ENCODE results near the gene CD96.

The CD96 gene

GRCh38 chr3:111578867-111579266 is 36.9 kb downstream of the CD96 start:
- no peaks in the 10 kb centered on the region for H3K36me3 ChIP-seq (ENCODE audit: control insufficient read depth, insufficient read depth, low read length)
- H3K27me3 ChIP-seq (ENCODE audit: control insufficient read depth, insufficient read depth, low read length, poor library complexity, severe bottlenecking): no peaks in the 10 kb centered on the region
- no peak overlapping the region for H3K27ac ChIP-seq (ENCODE audit: insufficient read depth, low read depth, low read length, poor library complexity, severe bottlenecking)
- no peaks in the 10 kb centered on the region for H3K9me3 ChIP-seq (ENCODE audit: control insufficient read depth, low read length)
- WGBS, 2 experiments: 91 to 94% methylated on average over 4 of the region's 4 CpGs
- H3K4me3 ChIP-seq (ENCODE audit: insufficient read depth, low read depth, low read length): no peak overlapping the region
- H3K4me1 ChIP-seq (ENCODE audit: control insufficient read depth, insufficient read depth, low read length): no peaks in the 10 kb centered on the region

DNA sequence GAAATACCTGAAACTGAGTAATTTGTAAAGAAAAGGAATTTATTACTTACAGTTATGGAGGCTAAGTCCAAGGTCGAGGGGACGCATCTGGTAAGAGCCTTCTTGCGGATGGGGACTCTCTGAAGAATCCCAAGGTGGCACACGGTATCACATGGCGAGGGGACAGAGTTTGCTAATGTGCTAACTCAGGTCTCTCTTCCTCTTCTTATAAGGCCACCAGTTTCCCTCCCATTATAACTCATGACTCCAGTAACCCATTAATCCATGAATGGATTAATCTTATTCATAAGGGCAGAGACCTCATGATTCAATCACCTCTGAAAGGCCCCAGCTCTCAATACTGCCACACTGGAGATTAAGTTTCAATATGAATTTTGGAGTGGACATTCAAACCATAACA is 37.5 kb downstream of the CD96 start:
- Histone ChIP-seq H3K9me3 (ENCODE audit: control insufficient read depth, low read length) (no peaks in the 10 kb centered on the region), H3K27me3 (ENCODE audit: control insufficient read depth, insufficient read depth, low read length, poor library complexity, severe bottlenecking) (no peaks in the 10 kb centered on the region), H3K4me3 (ENCODE audit: insufficient read depth, low read depth, low read length) (no peak overlapping the region), H3K36me3 (ENCODE audit: control insufficient read depth, insufficient read depth, low read length) (no peaks in the 10 kb centered on the region), H3K27ac (ENCODE audit: insufficient read depth, low read depth, low read length, poor library complexity, severe bottlenecking) (no peak overlapping the region), H3K4me1 (ENCODE audit: control insufficient read depth, insufficient read depth, low read length) (no peaks in the 10 kb centered on the region)
- WGBS, 2 experiments: 94 to 98% methylated on average over 5 of the region's 5 CpGs

- WGBS, 2 experiments: 95 to 96% methylated on average over 2 of the region's 2 CpGs
Measured at GRCh38 chr3:111581403-111582119, 39.6 kb downstream of the CD96 start.

DNA sequence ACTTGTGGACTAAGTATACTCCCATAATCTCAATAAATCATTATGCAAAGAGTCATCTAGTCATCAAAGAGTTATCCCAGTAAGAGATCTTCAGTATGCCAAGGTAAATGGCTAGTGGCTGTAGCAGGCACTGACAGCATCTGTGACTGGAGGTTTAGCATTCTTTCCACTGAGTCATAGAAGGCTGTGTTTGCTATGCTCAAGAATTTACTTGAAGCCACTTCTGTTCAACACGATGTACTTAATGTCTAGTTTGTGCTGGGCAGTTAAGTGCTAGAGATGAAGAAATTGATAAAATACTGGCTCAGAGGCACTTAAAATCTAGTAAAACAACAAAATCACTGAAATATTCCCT is 40.1 kb downstream of the CD96 start:
- peaks cover 2% of the 10 kb centered on the region for H3K9me3 ChIP-seq (ENCODE audit: control insufficient read depth, low read length)
- WGBS, 2 experiments: 88 to 100% methylated on average over 1 of the region's 1 CpG
- H3K4me1 ChIP-seq (ENCODE audit: control insufficient read depth, insufficient read depth, low read length): no peaks in the 10 kb centered on the region
- no peaks in the 10 kb centered on the region for H3K36me3 ChIP-seq (ENCODE audit: control insufficient read depth, insufficient read depth, low read length)
- no peak overlapping the region for H3K27ac ChIP-seq (ENCODE audit: insufficient read depth, low read depth, low read length, poor library complexity, severe bottlenecking)
- no peaks in the 10 kb centered on the region for H3K27me3 ChIP-seq (ENCODE audit: control insufficient read depth, insufficient read depth, low read length, poor library complexity, severe bottlenecking)
- no peak overlapping the region for H3K4me3 ChIP-seq (ENCODE audit: insufficient read depth, low read depth, low read length)

More at GRCh38 chr3:111581403-111582119, 39.6 kb downstream of the CD96 start:
- H3K4me1 ChIP-seq (ENCODE audit: control insufficient read depth, insufficient read depth, low read length): no peaks in the 10 kb centered on the region
- H3K9me3 ChIP-seq (ENCODE audit: control insufficient read depth, low read length): peaks cover 2% of the 10 kb centered on the region
- H3K4me3 ChIP-seq (ENCODE audit: insufficient read depth, low read depth, low read length): no peak overlapping the region
- H3K36me3 ChIP-seq (ENCODE audit: control insufficient read depth, insufficient read depth, low read length): no peaks in the 10 kb centered on the region
- no peak overlapping the region for H3K27ac ChIP-seq (ENCODE audit: insufficient read depth, low read depth, low read length, poor library complexity, severe bottlenecking)
- no peaks in the 10 kb centered on the region for H3K27me3 ChIP-seq (ENCODE audit: control insufficient read depth, insufficient read depth, low read length, poor library complexity, severe bottlenecking)

- Histone ChIP-seq H3K9me3 (ENCODE audit: control insufficient read depth, low read length) (peaks cover 2% of the 10 kb centered on the region), H3K27me3 (ENCODE audit: control insufficient read depth, insufficient read depth, low read length, poor library complexity, severe bottlenecking) (no peaks in the 10 kb centered on the region), H3K4me3 (ENCODE audit: insufficient read depth, low read depth, low read length) (no peak overlapping the region), H3K4me1 (ENCODE audit: control insufficient read depth, insufficient read depth, low read length) (no peaks in the 10 kb centered on the region), H3K36me3 (ENCODE audit: control insufficient read depth, insufficient read depth, low read length) (no peaks in the 10 kb centered on the region), H3K27ac (ENCODE audit: insufficient read depth, low read depth, low read length, poor library complexity, severe bottlenecking) (no peak overlapping the region)
- 97 to 100% methylated on average over 1 of the region's 1 CpG for WGBS, 2 experiments
Measured at GRCh38 chr3:111584744-111585143, 42.7 kb downstream of the CD96 start.

GRCh38 chr3:111585217-111585616 is 43.2 kb downstream of the CD96 start:
- H3K27ac ChIP-seq (ENCODE audit: insufficient read depth, low read depth, low read length, poor library complexity, severe bottlenecking): no peak overlapping the region
- WGBS, 2 experiments: 100% methylated on average over 1 of the region's 1 CpG

DNA sequence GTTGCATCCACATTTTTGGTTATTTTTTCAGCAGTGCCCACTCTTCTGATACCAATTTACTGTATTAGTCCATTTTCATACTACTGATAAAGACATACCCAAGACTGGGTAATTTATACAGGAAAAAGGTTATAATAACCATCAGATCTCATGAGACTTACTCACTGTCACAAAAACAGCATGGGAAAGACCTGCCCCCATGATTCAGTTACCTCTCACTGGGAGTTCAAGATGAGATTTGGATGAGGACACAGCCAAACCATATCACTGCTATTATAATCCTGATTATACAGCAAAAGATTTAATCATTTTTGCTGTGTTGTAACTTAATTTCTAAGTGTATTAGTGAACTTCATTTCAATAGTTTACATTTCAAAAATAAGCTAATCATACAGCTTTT is 46.5 kb downstream of the CD96 start:
- Histone ChIP-seq H3K27me3 (ENCODE audit: control insufficient read depth, insufficient read depth, low read length, poor library complexity, severe bottlenecking) (no peaks in the 10 kb centered on the region), H3K27ac (ENCODE audit: insufficient read depth, low read depth, low read length, poor library complexity, severe bottlenecking) (no peak overlapping the region), H3K4me1 (ENCODE audit: control insufficient read depth, insufficient read depth, low read length) (no peaks in the 10 kb centered on the region), H3K4me3 (ENCODE audit: insufficient read depth, low read depth, low read length) (no peak overlapping the region), H3K36me3 (ENCODE audit: control insufficient read depth, insufficient read depth, low read length) (no peaks in the 10 kb centered on the region), H3K9me3 (ENCODE audit: control insufficient read depth, low read length) (peaks cover 2% of the 10 kb centered on the region)

More at GRCh38 chr3:111585217-111585616, 43.2 kb downstream of the CD96 start:
- peaks cover 2% of the 10 kb centered on the region for H3K9me3 ChIP-seq (ENCODE audit: control insufficient read depth, low read length)
- no peaks in the 10 kb centered on the region for H3K27me3 ChIP-seq (ENCODE audit: control insufficient read depth, insufficient read depth, low read length, poor library complexity, severe bottlenecking)
- H3K4me1 ChIP-seq (ENCODE audit: control insufficient read depth, insufficient read depth, low read length): no peaks in the 10 kb centered on the region
- H3K4me3 ChIP-seq (ENCODE audit: insufficient read depth, low read depth, low read length): no peak overlapping the region
- no peaks in the 10 kb centered on the region for H3K36me3 ChIP-seq (ENCODE audit: control insufficient read depth, insufficient read depth, low read length)

DNA sequence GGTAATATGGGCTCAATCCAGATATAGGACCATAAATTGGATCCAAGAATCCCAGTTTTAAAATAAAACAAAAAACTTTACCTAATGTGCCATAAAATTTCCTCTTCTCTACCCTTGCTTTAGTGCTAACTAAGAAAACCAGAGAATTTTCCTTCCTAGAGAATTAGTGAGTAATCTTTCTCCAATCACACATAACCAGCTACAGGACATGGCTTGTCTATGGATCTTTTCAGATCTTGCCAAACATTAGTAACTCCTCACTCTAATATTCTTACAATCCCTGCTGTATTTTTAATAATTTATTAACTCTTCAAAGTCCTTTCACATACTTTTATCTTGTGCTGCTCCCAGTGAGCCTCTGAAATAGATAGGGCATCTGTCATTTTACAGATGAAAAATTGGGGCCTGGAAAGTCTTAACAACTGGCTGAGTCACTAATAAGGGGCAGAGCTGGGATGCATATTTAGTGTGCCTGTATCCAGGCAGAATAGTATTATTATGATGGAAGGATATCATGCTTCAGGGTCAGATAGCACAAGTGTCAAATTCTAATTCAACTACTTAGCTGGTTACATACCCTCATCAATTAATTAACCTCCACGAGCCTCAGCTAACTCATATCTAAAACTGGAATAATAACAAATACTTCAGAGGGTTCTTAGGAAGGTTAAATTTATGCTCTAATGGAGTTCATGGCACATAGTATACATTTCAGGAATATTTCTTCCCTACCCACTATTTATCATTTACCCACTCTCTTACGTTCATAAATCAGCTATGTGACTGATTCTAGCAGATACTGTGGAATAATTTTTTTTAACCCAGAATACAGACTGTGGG is 47.5 kb downstream of the CD96 start:
- no peak overlapping the region for H3K27ac ChIP-seq (ENCODE audit: insufficient read depth, low read depth, low read length, poor library complexity, severe bottlenecking)
- no peaks in the 10 kb centered on the region for H3K36me3 ChIP-seq (ENCODE audit: control insufficient read depth, insufficient read depth, low read length)
- 83% methylated on average over 2 of the region's 2 CpGs; no CpG with 5 or more reads in 1 of the 2 experiments for WGBS, 2 experiments
- no peaks in the 10 kb centered on the region for H3K27me3 ChIP-seq (ENCODE audit: control insufficient read depth, insufficient read depth, low read length, poor library complexity, severe bottlenecking)
- H3K9me3 ChIP-seq (ENCODE audit: control insufficient read depth, low read length): peaks cover 2% of the 10 kb centered on the region
- no peaks in the 10 kb centered on the region for H3K4me1 ChIP-seq (ENCODE audit: control insufficient read depth, insufficient read depth, low read length)
- no peak overlapping the region for H3K4me3 ChIP-seq (ENCODE audit: insufficient read depth, low read depth, low read length)

GRCh38 chr3:111590143-111590491 is 48.1 kb downstream of the CD96 start:
- H3K4me1 ChIP-seq (ENCODE audit: control insufficient read depth, insufficient read depth, low read length): no peaks in the 10 kb centered on the region
- no peak overlapping the region for H3K4me3 ChIP-seq (ENCODE audit: insufficient read depth, low read depth, low read length)
- H3K27me3 ChIP-seq (ENCODE audit: control insufficient read depth, insufficient read depth, low read length, poor library complexity, severe bottlenecking): no peaks in the 10 kb centered on the region
- WGBS, 2 experiments: 100% methylated on average over 1 of the region's 1 CpG; no CpG with 5 or more reads in 1 of the 2 experiments
- no peaks in the 10 kb centered on the region for H3K36me3 ChIP-seq (ENCODE audit: control insufficient read depth, insufficient read depth, low read length)
- peaks cover 2% of the 10 kb centered on the region for H3K9me3 ChIP-seq (ENCODE audit: control insufficient read depth, low read length)
- no peak overlapping the region for H3K27ac ChIP-seq (ENCODE audit: insufficient read depth, low read depth, low read length, poor library complexity, severe bottlenecking)

DNA sequence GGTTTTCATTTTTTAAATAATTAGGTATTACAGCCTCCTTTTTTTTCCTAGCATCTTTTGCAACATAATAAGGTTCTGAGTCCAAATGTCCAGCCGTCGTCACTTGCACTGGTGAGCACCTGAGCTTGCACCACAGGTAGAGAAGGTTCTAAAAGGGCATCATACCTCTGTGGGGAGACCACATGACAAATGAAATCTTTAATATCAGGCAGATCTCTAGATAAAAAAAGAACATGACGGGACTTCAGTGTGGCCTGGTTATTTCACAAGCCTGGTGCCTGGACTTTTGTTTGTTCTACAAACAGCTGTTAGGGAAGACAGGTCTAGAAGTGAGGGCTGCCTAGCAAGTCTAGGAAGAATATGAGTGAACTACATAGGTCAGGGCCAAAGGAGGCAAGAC is 49.6 kb downstream of the CD96 start:
- no peaks in the 10 kb centered on the region for H3K4me1 ChIP-seq (ENCODE audit: control insufficient read depth, insufficient read depth, low read length)
- no peaks in the 10 kb centered on the region for H3K9me3 ChIP-seq (ENCODE audit: control insufficient read depth, low read length)
- H3K4me3 ChIP-seq (ENCODE audit: insufficient read depth, low read depth, low read length): no peak overlapping the region
- 93 to 94% methylated on average over 3 of the region's 3 CpGs for WGBS, 2 experiments
- no peaks in the 10 kb centered on the region for H3K27me3 ChIP-seq (ENCODE audit: control insufficient read depth, insufficient read depth, low read length, poor library complexity, severe bottlenecking)
- no peaks in the 10 kb centered on the region for H3K36me3 ChIP-seq (ENCODE audit: control insufficient read depth, insufficient read depth, low read length)
- H3K27ac ChIP-seq (ENCODE audit: insufficient read depth, low read depth, low read length, poor library complexity, severe bottlenecking): no peak overlapping the region

Measured in ectodermal cell (in vitro differentiated cells).